Activated CD4-positive, alpha-beta T cell treated with anti-CD3 and anti-CD28 coated beads, Interleukin-2, amount 10 ng/mL, durations not matched to agents 24 days and 14 days (primary cell): Measurements from ENCODE around the gene SNAP29. TPM values are rescaled to one million over a fixed set of nuclear protein-coding genes. Genes with fewer than 3 reads are reported as not detected.

Source experiments
- DNase-seq: peaks from one replicate; pipeline ENCODE4 v3.0.0; 2022
- H3K27ac Mint-ChIP-seq: one replicate; pipeline ENCODE4 v1.8.0; 2022; ENCODE audit warnings: mild to moderate bottlenecking, mixed read lengths
- H3K27me3 Mint-ChIP-seq: one replicate; pipeline ENCODE4 v1.8.0; 2022; ENCODE audit warnings: mixed read lengths
- H3K36me3 Mint-ChIP-seq: one replicate; pipeline ENCODE4 v1.8.0; 2022; ENCODE audit warnings: low read depth, mild to moderate bottlenecking, mixed read lengths
- H3K4me1 Mint-ChIP-seq: one replicate; pipeline ENCODE4 v1.8.0; 2021; ENCODE audit warnings: mixed read lengths
- H3K4me3 Mint-ChIP-seq: one replicate; pipeline ENCODE4 v1.8.0; 2022; ENCODE audit warnings: mild to moderate bottlenecking, moderate library complexity, mixed read lengths
- H3K9me3 Mint-ChIP-seq: one replicate; pipeline ENCODE4 v1.8.0; 2021; ENCODE audit warnings: mixed read lengths
- intact Hi-C: fragments of 100-400 bp; cut with micrococcal nuclease; formaldehyde crosslinking; loops from one replicate; pipeline ENCODE4 v1.15.1; 2023
- total RNA-seq: library from RNA; stranded (reverse); gene quantifications from 2 replicates; pipeline ENCODE4 v1.2.3, GENCODE V29; 2022

The SNAP29 gene
- total RNA-seq, 1 donor from 2014 or later = 24.3 TPM

DNA sequence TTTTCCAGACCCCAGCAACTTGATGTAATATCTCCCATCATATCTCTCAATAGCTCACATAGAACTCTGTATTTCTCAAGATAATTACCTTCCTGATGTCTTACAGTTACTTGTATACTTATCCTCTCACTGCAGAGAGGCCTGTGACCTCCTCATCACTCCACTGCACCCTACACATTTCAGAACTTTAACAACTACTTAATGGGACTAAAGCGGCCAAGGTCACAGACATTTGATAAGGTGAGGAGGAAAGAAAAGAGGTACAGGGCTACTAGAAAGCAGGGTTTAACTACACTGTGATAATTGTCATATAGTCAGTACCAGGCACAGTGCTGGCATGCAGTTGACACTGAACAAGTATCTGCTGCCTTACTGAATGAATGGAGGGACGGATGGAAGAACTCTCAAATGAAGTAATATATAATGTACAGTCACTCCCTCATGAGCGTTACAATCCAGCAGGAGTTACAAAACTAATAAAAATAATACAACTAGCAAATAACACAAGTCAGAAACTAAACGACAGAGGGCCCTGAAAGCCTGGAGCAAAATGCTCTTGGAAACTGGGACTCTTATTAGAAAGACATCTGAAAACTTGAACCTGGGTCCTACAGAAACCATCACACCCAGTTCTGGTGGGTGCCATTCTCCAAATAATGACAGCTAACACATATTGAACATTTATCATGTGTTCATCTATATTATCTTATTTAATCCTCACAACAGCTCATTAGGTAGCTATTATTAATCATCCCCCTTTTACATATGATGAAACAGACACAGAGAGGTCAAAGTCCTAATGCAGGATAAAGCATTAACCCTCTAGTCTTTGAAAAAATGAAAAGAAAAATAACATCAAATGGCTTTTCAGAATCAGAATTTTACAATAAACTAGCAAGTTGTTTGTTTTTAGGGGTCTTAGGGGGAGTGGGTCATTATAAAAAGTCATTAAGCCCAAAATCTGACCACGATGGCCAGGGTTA is 14.5 kb upstream of the SNAP29 start:
- Mint-ChIP-seq H3K4me1 (peaks cover 22% of the 10 kb centered on the region), H3K27me3 (no peaks in the 10 kb centered on the region), H3K4me3 (no peak overlapping the region), H3K27ac (no peak overlapping the region), H3K9me3 (no peaks in the 10 kb centered on the region), H3K36me3 (no peaks in the 10 kb centered on the region)
- intact Hi-C loops = no loop called here
- no peak for DNase-seq

- Mint-ChIP-seq H3K9me3 (no peaks in the 10 kb centered on the region), H3K36me3 (no peaks in the 10 kb centered on the region), H3K27ac (no peak overlapping the region), H3K27me3 (no peaks in the 10 kb centered on the region), H3K4me3 (no peak overlapping the region), H3K4me1 (peaks cover 6% of the 10 kb centered on the region)
- intact Hi-C loops = no loop called here
- no peak for DNase-seq
Measured at GRCh38 chr22:20847318-20847822, 11.4 kb upstream of the SNAP29 start.

DNA sequence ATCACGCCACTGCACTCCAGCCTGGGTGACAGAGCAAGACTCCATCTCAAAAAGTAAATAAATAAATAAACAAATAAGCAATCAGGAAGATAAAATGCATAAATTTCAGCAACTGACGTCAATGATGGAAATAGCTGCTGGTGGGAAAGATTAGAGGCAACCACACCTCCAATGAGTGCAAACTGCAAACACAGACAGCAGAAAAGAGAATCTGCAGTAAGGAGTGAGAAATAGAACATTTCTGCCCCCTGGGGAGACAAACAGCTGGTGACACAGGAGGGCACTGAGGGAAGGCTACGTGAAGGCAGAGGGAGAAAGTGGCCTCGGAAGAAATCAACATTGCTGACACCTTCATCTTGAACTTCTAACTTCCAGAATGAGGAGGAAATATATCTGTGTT is 6.7 kb upstream of the SNAP29 start:
- H3K36me3 Mint-ChIP-seq = peaks cover 3% of the 10 kb centered on the region
- H3K4me1 Mint-ChIP-seq = peaks cover 16% of the 10 kb centered on the region
- no peaks in the 10 kb centered on the region for H3K9me3 Mint-ChIP-seq
- no peaks in the 10 kb centered on the region for H3K27me3 Mint-ChIP-seq
- no peak overlapping the region for H3K4me3 Mint-ChIP-seq
- intact Hi-C loops = no loop called here
- H3K27ac Mint-ChIP-seq = no peak overlapping the region
- no peak for DNase-seq

GRCh38 chr22:20852503-20852902 is 6.3 kb upstream of the SNAP29 start:
- DNase-seq = no peak

GRCh38 chr22:20853236-20853660 is 5.6 kb upstream of the SNAP29 start:
- intact Hi-C loops = no loop called here
- no peaks in the 10 kb centered on the region for H3K27me3 Mint-ChIP-seq
- H3K4me1 Mint-ChIP-seq = peaks cover 24% of the 10 kb centered on the region
- no peak overlapping the region for H3K27ac Mint-ChIP-seq
- no peaks in the 10 kb centered on the region for H3K9me3 Mint-ChIP-seq
- no peak for DNase-seq
- H3K4me3 Mint-ChIP-seq = no peak overlapping the region
- peaks cover 3% of the 10 kb centered on the region for H3K36me3 Mint-ChIP-seq

More at GRCh38 chr22:20852503-20852902, 6.3 kb upstream of the SNAP29 start:
- intact Hi-C loops = no loop called here
- H3K27me3 Mint-ChIP-seq = no peaks in the 10 kb centered on the region
- peaks cover 3% of the 10 kb centered on the region for H3K36me3 Mint-ChIP-seq
- H3K4me1 Mint-ChIP-seq = peaks cover 21% of the 10 kb centered on the region
- no peak overlapping the region for H3K27ac Mint-ChIP-seq
- no peaks in the 10 kb centered on the region for H3K9me3 Mint-ChIP-seq
- no peak overlapping the region for H3K4me3 Mint-ChIP-seq

- Mint-ChIP-seq H3K36me3 (peaks cover 6% of the 10 kb centered on the region), H3K27me3 (no peaks in the 10 kb centered on the region), H3K27ac (peak overlapping the region; percentile 4), H3K4me3 (peak overlapping the region; percentile 87), H3K9me3 (no peaks in the 10 kb centered on the region), H3K4me1 (peaks cover 34% of the 10 kb centered on the region)
- DNase-seq = peak; percentile 64
- intact Hi-C loops = no loop called here
Measured at GRCh38 chr22:20857247-20857643, 1.6 kb upstream of the SNAP29 start.

- H3K4me3 Mint-ChIP-seq = peak overlapping the region; percentile 87
- intact Hi-C loops = loop anchor here (1.0 kb wide), 2 partner anchors 59 to 144 kb away; partner anchors contain the start of genes CRKL and THAP7
- DNase-seq = peak; percentile 95
- peak overlapping the region; percentile 75 for H3K27ac Mint-ChIP-seq
- peaks cover 34% of the 10 kb centered on the region for H3K4me1 Mint-ChIP-seq
- H3K36me3 Mint-ChIP-seq = peaks cover 6% of the 10 kb centered on the region
- no peaks in the 10 kb centered on the region for H3K27me3 Mint-ChIP-seq
- H3K9me3 Mint-ChIP-seq = no peaks in the 10 kb centered on the region
Measured at GRCh38 chr22:20857838-20858614, 781 bp upstream of the SNAP29 start.

- Mint-ChIP-seq H3K27ac (peak overlapping the region; percentile 40), H3K36me3 (peaks cover 11% of the 10 kb centered on the region), H3K9me3 (no peaks in the 10 kb centered on the region), H3K4me3 (peak overlapping the region; percentile 87), H3K4me1 (peaks cover 36% of the 10 kb centered on the region), H3K27me3 (no peaks in the 10 kb centered on the region)
- intact Hi-C loops = no loop called here
- peak; percentile 66 for DNase-seq
Measured at GRCh38 chr22:20859615-20860014, 808 bp downstream of the SNAP29 start.

DNA sequence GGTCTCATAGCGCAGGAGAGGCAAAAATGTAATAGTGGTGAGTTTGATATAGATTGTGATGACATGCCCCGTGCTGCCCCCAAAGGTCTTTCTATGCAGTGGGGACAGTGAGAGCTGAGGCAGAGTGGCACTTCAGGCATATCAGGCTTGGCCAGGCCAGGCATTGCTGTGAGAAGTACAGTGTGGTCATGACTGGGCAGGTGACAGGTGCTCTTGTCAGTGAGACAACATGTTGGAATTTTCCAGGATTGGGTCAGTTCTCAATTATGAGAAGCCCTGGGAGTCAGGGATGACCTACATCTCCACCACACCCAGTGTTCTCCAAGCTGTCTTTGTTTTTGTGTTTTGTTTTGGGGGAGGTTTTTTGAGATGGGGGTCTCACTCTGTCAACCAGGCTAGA is 3.7 kb downstream of the SNAP29 start:
- Mint-ChIP-seq H3K27ac (no peak overlapping the region), H3K27me3 (no peaks in the 10 kb centered on the region), H3K4me3 (no peak overlapping the region), H3K36me3 (peaks cover 10% of the 10 kb centered on the region), H3K4me1 (peaks cover 30% of the 10 kb centered on the region), H3K9me3 (no peaks in the 10 kb centered on the region)
- intact Hi-C loops = no loop called here
- no peak for DNase-seq

DNA sequence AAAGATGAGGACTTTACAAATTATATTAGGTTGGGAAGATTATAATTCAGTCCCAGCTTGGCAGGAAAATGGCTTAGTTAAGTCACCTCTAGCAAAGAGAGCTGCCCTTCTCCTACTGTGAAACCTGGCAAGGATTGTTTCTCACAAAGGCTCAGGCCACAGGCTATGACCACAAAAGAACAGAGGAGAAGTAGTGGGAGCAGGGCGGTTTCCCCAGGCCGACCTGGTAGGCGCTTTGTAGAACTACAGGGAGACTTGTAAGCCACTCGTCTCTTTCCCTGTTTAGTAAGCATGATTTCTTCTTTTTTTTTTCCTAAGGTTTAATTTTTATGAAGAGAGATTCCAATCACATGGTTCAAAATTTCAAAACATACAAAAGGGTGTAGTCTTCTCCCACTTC is 4.6 kb downstream of the SNAP29 start:
- H3K36me3 Mint-ChIP-seq = peaks cover 10% of the 10 kb centered on the region
- no peaks in the 10 kb centered on the region for H3K27me3 Mint-ChIP-seq
- H3K4me1 Mint-ChIP-seq = peaks cover 31% of the 10 kb centered on the region
- intact Hi-C loops = no loop called here
- DNase-seq = no peak
- H3K9me3 Mint-ChIP-seq = no peaks in the 10 kb centered on the region
- no peak overlapping the region for H3K27ac Mint-ChIP-seq
- no peak overlapping the region for H3K4me3 Mint-ChIP-seq

- no peaks in the 10 kb centered on the region for H3K9me3 Mint-ChIP-seq
- no peak for DNase-seq
- H3K36me3 Mint-ChIP-seq = peaks cover 13% of the 10 kb centered on the region
- no peak overlapping the region for H3K27ac Mint-ChIP-seq
- H3K27me3 Mint-ChIP-seq = no peaks in the 10 kb centered on the region
- intact Hi-C loops = no loop called here
- H3K4me1 Mint-ChIP-seq = peaks cover 30% of the 10 kb centered on the region
- no peak overlapping the region for H3K4me3 Mint-ChIP-seq
Measured at GRCh38 chr22:20864186-20864908, 5.5 kb downstream of the SNAP29 start.

GRCh38 chr22:20865331-20865730 is 6.5 kb downstream of the SNAP29 start:
- H3K27me3 Mint-ChIP-seq = no peaks in the 10 kb centered on the region
- peaks cover 24% of the 10 kb centered on the region for H3K4me1 Mint-ChIP-seq
- no peaks in the 10 kb centered on the region for H3K9me3 Mint-ChIP-seq
- H3K27ac Mint-ChIP-seq = no peak overlapping the region
- intact Hi-C loops = no loop called here
- H3K36me3 Mint-ChIP-seq = peaks cover 13% of the 10 kb centered on the region
- no peak overlapping the region for H3K4me3 Mint-ChIP-seq
- DNase-seq = no peak

DNA sequence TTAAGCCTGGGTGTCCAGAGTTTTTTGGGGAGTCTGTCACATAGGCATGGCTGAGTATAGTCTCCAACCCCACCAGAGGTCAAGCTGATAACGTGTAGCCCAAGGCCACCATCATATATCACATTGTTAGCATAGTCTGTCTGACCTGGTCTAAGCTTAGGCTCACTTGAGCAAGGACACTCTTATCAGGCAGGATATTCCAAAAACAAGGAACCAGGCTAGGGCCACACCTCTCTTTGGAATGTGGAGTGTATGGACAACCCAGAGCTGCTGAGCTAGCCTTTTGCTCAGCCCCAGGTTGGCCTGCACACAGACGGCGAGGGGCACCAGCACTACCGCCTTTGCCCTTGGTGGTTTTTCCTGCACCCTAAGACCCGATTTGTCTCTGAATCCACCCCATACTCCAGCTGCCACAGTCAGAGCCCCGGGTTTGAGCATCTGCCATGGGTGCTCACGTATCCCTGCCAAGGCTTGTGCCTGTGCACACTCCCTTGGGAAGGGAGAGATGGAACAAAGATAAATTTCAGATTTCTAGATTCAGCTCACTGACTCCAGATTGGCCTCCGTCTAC is 7.2 kb downstream of the SNAP29 start:
- DNase-seq = no peak
- Mint-ChIP-seq H3K4me1 (peaks cover 23% of the 10 kb centered on the region), H3K36me3 (peaks cover 13% of the 10 kb centered on the region), H3K27me3 (no peaks in the 10 kb centered on the region), H3K9me3 (no peaks in the 10 kb centered on the region), H3K27ac (no peak overlapping the region), H3K4me3 (no peak overlapping the region)
- intact Hi-C loops = no loop called here
